Stimulated activated CD4-positive, alpha-beta T cell treated with anti-CD3 and anti-CD28 coated beads, Interleukin-2, amount 100 ng/mL, for 24 hours (primary cell): ENCODE data around the gene RCL1.
"Not testable (repeated sequence)": the region's sequence is repeated elsewhere in the genome, so short reads cannot be mapped to it uniquely, and the experiment has no call there.

ENCODE experiments used
- DNase-seq, 2 donors: peaks; one replicate each; pipeline ENCODE4 v3.0.0-alpha.2; 2020

RCL1 gene

GRCh38 chr9:4891674-4892073, 98.9 kb downstream of the RCL1 start:
- no peak for DNase-seq

- DNase-seq: no peak
Measured at GRCh38 chr9:4892501-4893194, 99.9 kb downstream of the RCL1 start.

GRCh38 chr9:4894076-4894475, 101.3 kb downstream of the RCL1 start:
- no peak for DNase-seq

GRCh38 chr9:4899853-4900252, 107.1 kb downstream of the RCL1 start:
- DNase-seq: not testable (repeated sequence)

GRCh38 chr9:4901401-4902134, 108.8 kb downstream of the RCL1 start:
- not testable (repeated sequence) for DNase-seq

- DNase-seq: no peak
Measured at GRCh38 chr9:4902135-4902475, 109.4 kb downstream of the RCL1 start.

GRCh38 chr9:4904322-4905134, 111.8 kb downstream of the RCL1 start:
- DNase-seq: no peak

GRCh38 chr9:4905135-4905490, 112.4 kb downstream of the RCL1 start:
- DNase-seq: no peak
